IMR-90 (cell line): ENCODE measurements around the gene FRZB. TPM values are rescaled to one million over a fixed set of nuclear protein-coding genes. Genes with fewer than 3 reads are reported as not detected.

Source experiments
- ATAC-seq: fragments of 200-7000 bp; cut with Tn5 transposase; 2 replicates; pipeline ENCODE4 v1.9.1; 2020; ENCODE audit warnings: low read depth, mild to moderate bottlenecking, moderate library complexity
- BruUV-seq: library from RNA; stranded (reverse); fragments of 400-500 nt; replicated peaks from 2 replicates; lab custom pipeline; 2021; lab: Mats Ljungman, UMichigan
- CTCF ChIA-PET: fragments of 300-600 bp; formaldehyde crosslinking; extraction: SDS; loops from one replicate; lab custom pipeline; 2021; ENCODE audit warnings: antibody characterized with exemption; lab: Yijun Ruan, JAX
- POLR2A ChIA-PET: fragments of 300-600 bp; sonication (Branson Sonifier 250); formaldehyde crosslinking; loops from one replicate; lab custom pipeline; 2022; ENCODE audit warnings: antibody characterized with exemption; ENCODE audit not compliant: unreplicated experiment; lab: Charles Lee
- DNase-seq: peaks from one replicate; pipeline ENCODE4 v3.0.0; 2013
- H2AFZ ChIP-seq: replicated peaks from 2 replicates; pipeline ENCODE3; 2013; ENCODE audit warnings: low read length, mild to moderate bottlenecking; ENCODE audit not compliant: poor library complexity
- H2AK5ac ChIP-seq: 2 replicates; pipeline ENCODE4 v1.6.1; 2013; ENCODE audit warnings: low read depth, low read length, inconsistent platforms
- H2AK9ac ChIP-seq: replicated peaks from 2 replicates; pipeline ENCODE3; 2013; ENCODE audit warnings: mild to moderate bottlenecking, low read depth, low read length, moderate library complexity; ENCODE audit not compliant: poor library complexity
- H2BK120ac ChIP-seq: 2 replicates; pipeline ENCODE4 v1.6.1; 2013; ENCODE audit warnings: low read depth, low read length, inconsistent platforms
- H2BK15ac ChIP-seq: 3 replicates; pipeline ENCODE4 v1.6.1; 2013; ENCODE audit warnings: low read depth, low read length, inconsistent platforms
- H2BK20ac ChIP-seq: 2 replicates; pipeline ENCODE4 v1.6.1; 2013; ENCODE audit warnings: low read depth, mild to moderate bottlenecking, inconsistent platforms, low read length, moderate library complexity
- H2BK5ac ChIP-seq: 2 replicates; pipeline ENCODE4 v1.6.1; 2013; ENCODE audit warnings: mild to moderate bottlenecking, low read depth, low read length, inconsistent platforms; ENCODE audit not compliant: poor library complexity, severe bottlenecking
- H3K14ac ChIP-seq: replicated peaks from 2 replicates; pipeline ENCODE4 v1.6.1; 2013; ENCODE audit warnings: low read depth, low read length, inconsistent platforms
- H3K18ac ChIP-seq: 2 replicates; pipeline ENCODE4 v1.6.1; 2013; ENCODE audit warnings: low read depth, low read length, control low read depth
- H3K23ac ChIP-seq: 2 replicates; pipeline ENCODE4 v1.6.1; 2013; ENCODE audit warnings: low read depth, low read length, inconsistent platforms
- H3K27ac ChIP-seq: 2 replicates; pipeline ENCODE4 v1.5.1; 2013; ENCODE audit warnings: mild to moderate bottlenecking, control low read depth, low read length; ENCODE audit not compliant: insufficient read depth
- H3K27me3 ChIP-seq: 2 replicates; pipeline ENCODE4 v1.6.1; 2013; ENCODE audit warnings: low read length; ENCODE audit not compliant: control insufficient read depth, insufficient read depth
- H3K36me3 ChIP-seq: 2 replicates; pipeline ENCODE4 v1.6.1; 2013; ENCODE audit warnings: low read length, mixed read lengths; ENCODE audit not compliant: control insufficient read depth, insufficient read depth
- H3K4ac ChIP-seq: 2 replicates; pipeline ENCODE4 v1.6.1; 2013; ENCODE audit warnings: low read depth, low read length, inconsistent platforms
- H3K4me1 ChIP-seq: 2 replicates; pipeline ENCODE4 v1.6.1; 2013; ENCODE audit warnings: low read length, mixed read lengths; ENCODE audit not compliant: control insufficient read depth, insufficient read depth
- H3K4me2 ChIP-seq: 2 replicates; pipeline ENCODE4 v1.6.1; 2013; ENCODE audit warnings: low read depth, mild to moderate bottlenecking, control low read depth, low read length, moderate library complexity
- H3K4me3 ChIP-seq: 2 replicates; pipeline ENCODE4 v1.5.1; 2013; ENCODE audit warnings: low read depth, mild to moderate bottlenecking, control low read depth, low read length, moderate library complexity; ENCODE audit not compliant: insufficient read depth
- H3K56ac ChIP-seq: 2 replicates; pipeline ENCODE4 v1.6.1; 2013; ENCODE audit warnings: low read length, inconsistent platforms; ENCODE audit not compliant: insufficient read depth; ENCODE audit errors: extremely low read depth
- H3K79me1 ChIP-seq, 2 experiments: 2 replicates each; pipeline ENCODE4 v1.6.1; 2013; ENCODE audit warnings: low read length in 2 of 2, inconsistent platforms in 1 of 2, low read depth in 1 of 2
- H3K9ac ChIP-seq: 2 replicates; pipeline ENCODE4 v1.6.1; 2013; ENCODE audit warnings: low read depth, low read length, control low read depth
- H3K9me1 ChIP-seq: 2 replicates; pipeline ENCODE4 v1.6.1; 2013; ENCODE audit warnings: low read length, inconsistent platforms; ENCODE audit not compliant: insufficient read depth
- H3K9me3 ChIP-seq: 2 replicates; pipeline ENCODE4 v1.6.1; 2013; ENCODE audit warnings: low read length; ENCODE audit not compliant: control insufficient read depth, insufficient read depth
- H4K20me1 ChIP-seq: 2 replicates; pipeline ENCODE4 v1.6.1; 2013; ENCODE audit warnings: low read length, inconsistent platforms; ENCODE audit not compliant: insufficient read depth
- H4K5ac ChIP-seq: 2 replicates; pipeline ENCODE4 v1.6.1; 2013; ENCODE audit warnings: mild to moderate bottlenecking, low read depth, low read length, control low read depth
- H4K8ac ChIP-seq, 2 experiments: 2 replicates each; pipeline ENCODE4 v1.6.1; 2013; ENCODE audit warnings: low read depth in 2 of 2, low read length in 2 of 2, control low read depth in 1 of 2, inconsistent platforms in 1 of 2
- H4K91ac ChIP-seq: 2 replicates; pipeline ENCODE4 v1.6.1; 2013; ENCODE audit warnings: low read depth, low read length, inconsistent platforms; ENCODE audit not compliant: insufficient read depth
- MAFK ChIP-seq: IDR thresholded peaks from 2 replicates; pipeline ENCODE4 v1.6.1; 2012; ENCODE audit warnings: low read depth, low read length, improper control_type of control experiment
- NFE2L2 ChIP-seq: fragments of 150-350 bp; IDR thresholded peaks from 2 replicates; pipeline ENCODE4 v1.6.1; 2016; ENCODE audit warnings: low read depth, mild to moderate bottlenecking, low read length
- WGBS, 2 experiments: methylation state at CpG; one replicate each; pipeline versions ENCODE4 v1.1.5 to v1.1.7; 2013; ENCODE audit warnings: missing lambda C conversion rate in 2 of 2; ENCODE audit not compliant: insufficient read length in 1 of 2; ENCODE audit errors: extremely low coverage in 2 of 2; 5-methylcytosine and 5-hydroxymethylcytosine counted together
- dilution Hi-C: fragments of 300-500 bp; cut with HindIII; formaldehyde crosslinking; loops from one replicate; pipeline ENCODE4 v1.14.3; 2018; ENCODE audit warnings: low sequenced_read_pairs; ENCODE audit not compliant: unreplicated experiment
- in situ Hi-C: fragments of 300-500 bp; cut with MboI; formaldehyde crosslinking; loops from 3 replicates; pipeline ENCODE4 v1.14.3; 2019; ENCODE audit warnings: low sequenced_read_pairs, inconsistent platforms, mixed read lengths
- intact Hi-C: fragments of 100-400 bp; cut with micrococcal nuclease; formaldehyde crosslinking; loops from 2 replicates; pipeline ENCODE4 v1.10.0; 2022
- polyA plus RNA-seq, 3 experiments: library from polyadenylated mRNA; depleted of rRNA; stranded (reverse); fragments of >200 nt; gene quantifications; 2 replicates each; pipeline ENCODE4 v1.2.3, GENCODE V29; 2012; ENCODE audit warnings: low replicate concordance in 1 of 3
- total RNA-seq: library from RNA; depleted of rRNA; stranded (reverse); fragments of >200 nt; gene quantifications from 2 replicates; pipeline ENCODE4 v1.2.3, GENCODE V29; 2012

FRZB gene
- total and polyA plus RNA-seq, 2 of the 4 experiments (the other 2 are of a cell fraction) = 0.18 to 1.2 TPM

GRCh38 chr2:182833084-182833854 lies 33.2 kb downstream of the FRZB start:
- Histone ChIP-seq H3K23ac (no peak overlapping the region), H3K18ac (no peak overlapping the region), H2AK5ac (no peak overlapping the region), H2AK9ac (no peak overlapping the region), H3K9ac (no peak overlapping the region), H3K14ac (no peak overlapping the region), H3K9me1 (no peaks in the 10 kb centered on the region), H2AFZ (no peak overlapping the region), H4K91ac (no peak overlapping the region), H3K79me1 (no peaks in the 10 kb centered on the region), H3K4me1 (no peaks in the 10 kb centered on the region), H3K36me3 (no peaks in the 10 kb centered on the region), H2BK15ac (no peak overlapping the region), H3K27me3 (peaks cover 2% of the 10 kb centered on the region; the same call in 1 of the 2 replicates), H4K8ac (no peak overlapping the region), H3K9me3 (no peaks in the 10 kb centered on the region), H2BK120ac (no peak overlapping the region), H3K27ac (no peak overlapping the region), H4K20me1 (no peaks in the 10 kb centered on the region), H2BK20ac (no peak overlapping the region), H3K4ac (no peak overlapping the region), H3K56ac (no peak overlapping the region), H3K4me2 (no peak overlapping the region), H3K4me3 (no peak overlapping the region), H2BK5ac (no peak overlapping the region), H4K5ac (no peak overlapping the region)
- ChIA-PET POLR2A (no interaction called here), CTCF (no interaction called here)
- BruUV-seq = no TSS peak
- in situ Hi-C loops = no loop called here
- WGBS, 2 experiments = 100% methylated on average over 2 of the region's 9 CpGs; no CpG with 5 or more reads in 1 of the 2 experiments
- TF ChIP-seq MAFK = peak; percentile 79
- TF ChIP-seq NFE2L2 = no peak
- no peak for DNase-seq
- dilution Hi-C loops = no loop called here
- intact Hi-C loops = no loop called here
- ATAC-seq = no peak
